HEK293 (cell line): ENCODE results near the gene PDE4D.

Experiments used
- GLI2 ChIP-seq: fragments of 450-650 bp; formaldehyde crosslinking; IDR thresholded peaks from 2 replicates; pipeline ENCODE4; 2017; ENCODE audit warnings: missing biosample characterization, missing genetic modification characterization, low read depth, borderline replicate concordance
- SALL2 ChIP-seq: fragments of 450-650 bp; formaldehyde crosslinking; IDR thresholded peaks from 2 replicates; pipeline ENCODE4 v1.5.0; 2017; ENCODE audit warnings: missing biosample characterization, mild to moderate bottlenecking, missing genetic modification characterization, borderline replicate concordance
- YY2 ChIP-seq: fragments of 450-650 bp; formaldehyde crosslinking; IDR thresholded peaks from 2 replicates; pipeline ENCODE4 v1.5.1; 2016; ENCODE audit warnings: missing biosample characterization, missing genetic modification characterization
- ZFP37 ChIP-seq: fragments of 450-650 bp; formaldehyde crosslinking; IDR thresholded peaks from 2 replicates; pipeline ENCODE4 v1.5.1; 2016; ENCODE audit warnings: missing biosample characterization, missing genetic modification characterization
- ZNF112 ChIP-seq: fragments of 450-650 bp; formaldehyde crosslinking; IDR thresholded peaks from 2 replicates; pipeline ENCODE4 v1.5.0; 2017; ENCODE audit warnings: missing biosample characterization, missing genetic modification characterization
- ZNF184 ChIP-seq: fragments of 450-650 bp; IDR thresholded peaks from 2 replicates; pipeline ENCODE4 v1.5.1; 2018; ENCODE audit warnings: missing biosample characterization, mild to moderate bottlenecking, missing genetic modification characterization
- ZNF433 ChIP-seq: fragments of 450-650 bp; formaldehyde crosslinking; IDR thresholded peaks from 2 replicates; pipeline ENCODE4 v1.5.1; 2016; ENCODE audit warnings: missing biosample characterization, missing genetic modification characterization, low read depth
- ZNF558 ChIP-seq: fragments of 450-650 bp; formaldehyde crosslinking; IDR thresholded peaks from 2 replicates; pipeline ENCODE4 v1.5.1; 2016; ENCODE audit warnings: missing biosample characterization, missing genetic modification characterization
- ZNF621 ChIP-seq: fragments of 450-650 bp; formaldehyde crosslinking; IDR thresholded peaks from 2 replicates; pipeline ENCODE4 v1.5.1; 2017; ENCODE audit warnings: missing biosample characterization, missing genetic modification characterization
- ZNF626 ChIP-seq: fragments of 450-650 bp; sonication (Bioruptor Pico); formaldehyde crosslinking; IDR thresholded peaks from 2 replicates; pipeline ENCODE4 v1.5.1; 2018; ENCODE audit warnings: missing biosample characterization, missing genetic modification characterization, inconsistent platforms
- ZNF629 ChIP-seq: fragments of 450-650 bp; formaldehyde crosslinking; IDR thresholded peaks from 2 replicates; pipeline ENCODE4 v1.5.1; 2017; ENCODE audit warnings: missing biosample characterization, missing genetic modification characterization
- ZNF664 ChIP-seq: fragments of 450-650 bp; formaldehyde crosslinking; IDR thresholded peaks from 2 replicates; pipeline ENCODE4 v1.5.1; 2016; ENCODE audit warnings: missing biosample characterization, missing genetic modification characterization
- ZNF677 ChIP-seq: fragments of 450-650 bp; IDR thresholded peaks from 2 replicates; pipeline ENCODE4 v1.5.0; 2018; ENCODE audit warnings: missing biosample characterization, mild to moderate bottlenecking, missing genetic modification characterization, moderate library complexity
- ZNF701 ChIP-seq: fragments of 450-650 bp; formaldehyde crosslinking; IDR thresholded peaks from 2 replicates; pipeline ENCODE4 v1.5.1; 2016; ENCODE audit warnings: missing biosample characterization, missing genetic modification characterization
- ZNF747 ChIP-seq: fragments of 450-650 bp; formaldehyde crosslinking; IDR thresholded peaks from 2 replicates; pipeline ENCODE4 v1.5.1; 2016; ENCODE audit warnings: missing biosample characterization, missing genetic modification characterization
- TF ChIP-seq, protein P1 (sequence below): IDR thresholded peaks from 2 replicates; pipeline ENCODE4 v1.6.1; 2011; ENCODE audit warnings: mild to moderate bottlenecking, low read depth, low read length, borderline replicate concordance
- TF ChIP-seq, protein P2 (sequence below): fragments of 450-650 bp; formaldehyde crosslinking; IDR thresholded peaks from 2 replicates; pipeline ENCODE4 v1.5.1; 2016; ENCODE audit warnings: missing biosample characterization, missing genetic modification characterization, borderline replicate concordance
- TF ChIP-seq, protein P3 (sequence below): fragments of 450-650 bp; formaldehyde crosslinking; IDR thresholded peaks from 2 replicates; pipeline ENCODE4 v1.5.1; 2017; ENCODE audit warnings: missing biosample characterization, missing genetic modification characterization
- TF ChIP-seq, protein P4 (sequence below): fragments of 450-650 bp; formaldehyde crosslinking; IDR thresholded peaks from 2 replicates; pipeline ENCODE4; 2016; ENCODE audit warnings: missing biosample characterization, missing genetic modification characterization
- TF ChIP-seq, protein P5 (sequence below): fragments of 450-650 bp; formaldehyde crosslinking; IDR thresholded peaks from 2 replicates; pipeline ENCODE4 v1.5.1; 2017; ENCODE audit warnings: missing biosample characterization, missing genetic modification characterization
- TF ChIP-seq, protein P6 (sequence below): fragments of 450-650 bp; formaldehyde crosslinking; IDR thresholded peaks from 2 replicates; pipeline ENCODE4 v1.5.1; 2016; ENCODE audit warnings: missing biosample characterization, missing genetic modification characterization
- TF ChIP-seq, protein P7 (sequence below): fragments of 450-650 bp; formaldehyde crosslinking; IDR thresholded peaks from 2 replicates; pipeline ENCODE4 v1.5.1; 2017; ENCODE audit warnings: missing biosample characterization, mild to moderate bottlenecking, missing genetic modification characterization, moderate library complexity

The PDE4D gene

DNA sequence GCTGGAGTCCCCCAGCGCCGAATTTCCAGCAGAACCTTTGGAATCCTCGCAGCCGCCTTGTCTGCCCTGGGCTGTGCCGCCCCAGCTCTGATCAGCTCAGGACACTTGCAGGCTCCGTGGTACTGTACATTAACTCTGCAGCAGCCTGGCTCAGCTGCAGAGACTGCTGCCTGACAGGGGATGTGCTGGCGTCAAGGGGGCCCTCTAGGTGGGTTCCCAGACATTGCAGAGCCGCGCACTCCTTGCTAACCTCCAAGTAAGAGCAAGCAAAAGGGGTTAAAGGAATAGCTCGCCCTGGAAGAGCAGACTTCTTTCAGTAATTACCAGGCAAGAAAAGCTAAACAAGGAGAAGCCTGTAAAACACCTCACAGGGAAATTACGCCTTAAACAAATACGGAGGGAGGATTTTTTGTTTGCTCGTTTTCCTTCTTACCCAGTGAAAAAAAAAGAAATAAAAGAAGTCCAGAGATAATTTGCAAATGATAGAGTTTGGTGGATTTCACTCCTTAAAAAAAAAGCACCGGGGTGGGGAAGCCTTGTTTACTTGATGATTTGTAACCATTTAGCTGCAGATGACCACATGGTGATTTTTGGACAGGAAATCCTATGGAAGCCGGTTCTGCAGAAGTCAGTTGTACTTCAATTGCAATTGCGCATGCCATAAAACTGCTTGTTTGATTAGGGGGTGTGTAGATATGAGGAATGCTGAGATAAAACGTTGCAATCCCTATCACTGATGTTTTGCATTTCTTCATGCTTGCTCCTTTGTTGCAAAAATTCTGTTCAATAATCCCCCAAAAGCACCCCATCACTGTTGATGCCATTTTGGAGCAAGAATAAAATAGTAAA is 305.8 kb downstream of the PDE4D start (continued):
- TF ChIP-seq, protein P1, sequence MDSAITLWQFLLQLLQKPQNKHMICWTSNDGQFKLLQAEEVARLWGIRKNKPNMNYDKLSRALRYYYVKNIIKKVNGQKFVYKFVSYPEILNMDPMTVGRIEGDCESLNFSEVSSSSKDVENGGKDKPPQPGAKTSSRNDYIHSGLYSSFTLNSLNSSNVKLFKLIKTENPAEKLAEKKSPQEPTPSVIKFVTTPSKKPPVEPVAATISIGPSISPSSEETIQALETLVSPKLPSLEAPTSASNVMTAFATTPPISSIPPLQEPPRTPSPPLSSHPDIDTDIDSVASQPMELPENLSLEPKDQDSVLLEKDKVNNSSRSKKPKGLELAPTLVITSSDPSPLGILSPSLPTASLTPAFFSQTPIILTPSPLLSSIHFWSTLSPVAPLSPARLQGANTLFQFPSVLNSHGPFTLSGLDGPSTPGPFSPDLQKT: no peak
- TF ChIP-seq, protein P2, sequence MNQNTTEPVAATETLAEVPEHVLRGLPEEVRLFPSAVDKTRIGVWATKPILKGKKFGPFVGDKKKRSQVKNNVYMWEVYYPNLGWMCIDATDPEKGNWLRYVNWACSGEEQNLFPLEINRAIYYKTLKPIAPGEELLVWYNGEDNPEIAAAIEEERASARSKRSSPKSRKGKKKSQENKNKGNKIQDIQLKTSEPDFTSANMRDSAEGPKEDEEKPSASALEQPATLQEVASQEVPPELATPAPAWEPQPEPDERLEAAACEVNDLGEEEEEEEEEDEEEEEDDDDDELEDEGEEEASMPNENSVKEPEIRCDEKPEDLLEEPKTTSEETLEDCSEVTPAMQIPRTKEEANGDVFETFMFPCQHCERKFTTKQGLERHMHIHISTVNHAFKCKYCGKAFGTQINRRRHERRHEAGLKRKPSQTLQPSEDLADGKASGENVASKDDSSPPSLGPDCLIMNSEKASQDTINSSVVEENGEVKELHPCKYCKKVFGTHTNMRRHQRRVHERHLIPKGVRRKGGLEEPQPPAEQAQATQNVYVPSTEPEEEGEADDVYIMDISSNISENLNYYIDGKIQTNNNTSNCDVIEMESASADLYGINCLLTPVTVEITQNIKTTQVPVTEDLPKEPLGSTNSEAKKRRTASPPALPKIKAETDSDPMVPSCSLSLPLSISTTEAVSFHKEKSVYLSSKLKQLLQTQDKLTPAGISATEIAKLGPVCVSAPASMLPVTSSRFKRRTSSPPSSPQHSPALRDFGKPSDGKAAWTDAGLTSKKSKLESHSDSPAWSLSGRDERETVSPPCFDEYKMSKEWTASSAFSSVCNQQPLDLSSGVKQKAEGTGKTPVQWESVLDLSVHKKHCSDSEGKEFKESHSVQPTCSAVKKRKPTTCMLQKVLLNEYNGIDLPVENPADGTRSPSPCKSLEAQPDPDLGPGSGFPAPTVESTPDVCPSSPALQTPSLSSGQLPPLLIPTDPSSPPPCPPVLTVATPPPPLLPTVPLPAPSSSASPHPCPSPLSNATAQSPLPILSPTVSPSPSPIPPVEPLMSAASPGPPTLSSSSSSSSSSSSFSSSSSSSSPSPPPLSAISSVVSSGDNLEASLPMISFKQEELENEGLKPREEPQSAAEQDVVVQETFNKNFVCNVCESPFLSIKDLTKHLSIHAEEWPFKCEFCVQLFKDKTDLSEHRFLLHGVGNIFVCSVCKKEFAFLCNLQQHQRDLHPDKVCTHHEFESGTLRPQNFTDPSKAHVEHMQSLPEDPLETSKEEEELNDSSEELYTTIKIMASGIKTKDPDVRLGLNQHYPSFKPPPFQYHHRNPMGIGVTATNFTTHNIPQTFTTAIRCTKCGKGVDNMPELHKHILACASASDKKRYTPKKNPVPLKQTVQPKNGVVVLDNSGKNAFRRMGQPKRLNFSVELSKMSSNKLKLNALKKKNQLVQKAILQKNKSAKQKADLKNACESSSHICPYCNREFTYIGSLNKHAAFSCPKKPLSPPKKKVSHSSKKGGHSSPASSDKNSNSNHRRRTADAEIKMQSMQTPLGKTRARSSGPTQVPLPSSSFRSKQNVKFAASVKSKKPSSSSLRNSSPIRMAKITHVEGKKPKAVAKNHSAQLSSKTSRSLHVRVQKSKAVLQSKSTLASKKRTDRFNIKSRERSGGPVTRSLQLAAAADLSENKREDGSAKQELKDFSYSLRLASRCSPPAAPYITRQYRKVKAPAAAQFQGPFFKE (tag by site-specific recombination): no peak
- peak; percentile 20; the same call in 1 of the 2 replicates for TF ChIP-seq ZNF629
- TF ChIP-seq GLI2: no peak
- TF ChIP-seq ZNF558 (tag by site-specific recombination): no peak
- 0 out of 2 replicates have a peak, but pooled peaks have one; percentile 57 for TF ChIP-seq ZFP37 (tag by site-specific recombination)
- TF ChIP-seq, protein P3, sequence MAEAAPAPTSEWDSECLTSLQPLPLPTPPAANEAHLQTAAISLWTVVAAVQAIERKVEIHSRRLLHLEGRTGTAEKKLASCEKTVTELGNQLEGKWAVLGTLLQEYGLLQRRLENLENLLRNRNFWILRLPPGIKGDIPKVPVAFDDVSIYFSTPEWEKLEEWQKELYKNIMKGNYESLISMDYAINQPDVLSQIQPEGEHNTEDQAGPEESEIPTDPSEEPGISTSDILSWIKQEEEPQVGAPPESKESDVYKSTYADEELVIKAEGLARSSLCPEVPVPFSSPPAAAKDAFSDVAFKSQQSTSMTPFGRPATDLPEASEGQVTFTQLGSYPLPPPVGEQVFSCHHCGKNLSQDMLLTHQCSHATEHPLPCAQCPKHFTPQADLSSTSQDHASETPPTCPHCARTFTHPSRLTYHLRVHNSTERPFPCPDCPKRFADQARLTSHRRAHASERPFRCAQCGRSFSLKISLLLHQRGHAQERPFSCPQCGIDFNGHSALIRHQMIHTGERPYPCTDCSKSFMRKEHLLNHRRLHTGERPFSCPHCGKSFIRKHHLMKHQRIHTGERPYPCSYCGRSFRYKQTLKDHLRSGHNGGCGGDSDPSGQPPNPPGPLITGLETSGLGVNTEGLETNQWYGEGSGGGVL (tag by site-specific recombination): no peak
- no peak for TF ChIP-seq ZNF184 (tag by site-specific recombination)
- no peak for TF ChIP-seq ZNF626 (tag by site-specific recombination)
- TF ChIP-seq ZNF433: no peak
- no peak for TF ChIP-seq ZNF701 (tag by site-specific recombination)
- no peak for TF ChIP-seq ZNF677 (tag by site-specific recombination)
- TF ChIP-seq ZNF621 (tag by site-specific recombination): no peak
- TF ChIP-seq SALL2 (tag by site-specific recombination): no peak
- TF ChIP-seq, protein P4, sequence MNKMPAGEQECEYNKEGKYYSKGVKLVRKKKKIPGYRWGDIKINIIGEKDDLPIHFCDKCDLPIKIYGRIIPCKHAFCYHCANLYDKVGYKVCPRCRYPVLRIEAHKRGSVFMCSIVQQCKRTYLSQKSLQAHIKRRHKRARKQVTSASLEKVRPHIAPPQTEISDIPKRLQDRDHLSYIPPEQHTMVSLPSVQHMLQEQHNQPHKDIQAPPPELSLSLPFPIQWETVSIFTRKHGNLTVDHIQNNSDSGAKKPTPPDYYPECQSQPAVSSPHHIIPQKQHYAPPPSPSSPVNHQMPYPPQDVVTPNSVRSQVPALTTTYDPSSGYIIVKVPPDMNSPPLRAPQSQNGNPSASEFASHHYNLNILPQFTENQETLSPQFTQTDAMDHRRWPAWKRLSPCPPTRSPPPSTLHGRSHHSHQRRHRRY: no peak
- TF ChIP-seq, protein P5, sequence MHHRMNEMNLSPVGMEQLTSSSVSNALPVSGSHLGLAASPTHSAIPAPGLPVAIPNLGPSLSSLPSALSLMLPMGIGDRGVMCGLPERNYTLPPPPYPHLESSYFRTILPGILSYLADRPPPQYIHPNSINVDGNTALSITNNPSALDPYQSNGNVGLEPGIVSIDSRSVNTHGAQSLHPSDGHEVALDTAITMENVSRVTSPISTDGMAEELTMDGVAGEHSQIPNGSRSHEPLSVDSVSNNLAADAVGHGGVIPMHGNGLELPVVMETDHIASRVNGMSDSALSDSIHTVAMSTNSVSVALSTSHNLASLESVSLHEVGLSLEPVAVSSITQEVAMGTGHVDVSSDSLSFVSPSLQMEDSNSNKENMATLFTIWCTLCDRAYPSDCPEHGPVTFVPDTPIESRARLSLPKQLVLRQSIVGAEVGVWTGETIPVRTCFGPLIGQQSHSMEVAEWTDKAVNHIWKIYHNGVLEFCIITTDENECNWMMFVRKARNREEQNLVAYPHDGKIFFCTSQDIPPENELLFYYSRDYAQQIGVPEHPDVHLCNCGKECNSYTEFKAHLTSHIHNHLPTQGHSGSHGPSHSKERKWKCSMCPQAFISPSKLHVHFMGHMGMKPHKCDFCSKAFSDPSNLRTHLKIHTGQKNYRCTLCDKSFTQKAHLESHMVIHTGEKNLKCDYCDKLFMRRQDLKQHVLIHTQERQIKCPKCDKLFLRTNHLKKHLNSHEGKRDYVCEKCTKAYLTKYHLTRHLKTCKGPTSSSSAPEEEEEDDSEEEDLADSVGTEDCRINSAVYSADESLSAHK (tag by site-specific recombination): no peak
- TF ChIP-seq ZNF664: no peak
- TF ChIP-seq, protein P6, sequence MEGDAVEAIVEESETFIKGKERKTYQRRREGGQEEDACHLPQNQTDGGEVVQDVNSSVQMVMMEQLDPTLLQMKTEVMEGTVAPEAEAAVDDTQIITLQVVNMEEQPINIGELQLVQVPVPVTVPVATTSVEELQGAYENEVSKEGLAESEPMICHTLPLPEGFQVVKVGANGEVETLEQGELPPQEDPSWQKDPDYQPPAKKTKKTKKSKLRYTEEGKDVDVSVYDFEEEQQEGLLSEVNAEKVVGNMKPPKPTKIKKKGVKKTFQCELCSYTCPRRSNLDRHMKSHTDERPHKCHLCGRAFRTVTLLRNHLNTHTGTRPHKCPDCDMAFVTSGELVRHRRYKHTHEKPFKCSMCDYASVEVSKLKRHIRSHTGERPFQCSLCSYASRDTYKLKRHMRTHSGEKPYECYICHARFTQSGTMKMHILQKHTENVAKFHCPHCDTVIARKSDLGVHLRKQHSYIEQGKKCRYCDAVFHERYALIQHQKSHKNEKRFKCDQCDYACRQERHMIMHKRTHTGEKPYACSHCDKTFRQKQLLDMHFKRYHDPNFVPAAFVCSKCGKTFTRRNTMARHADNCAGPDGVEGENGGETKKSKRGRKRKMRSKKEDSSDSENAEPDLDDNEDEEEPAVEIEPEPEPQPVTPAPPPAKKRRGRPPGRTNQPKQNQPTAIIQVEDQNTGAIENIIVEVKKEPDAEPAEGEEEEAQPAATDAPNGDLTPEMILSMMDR (tag by site-specific recombination): peak; percentile 58
- TF ChIP-seq ZNF112: no peak
- TF ChIP-seq YY2 (tag by site-specific recombination): no peak
- TF ChIP-seq, protein P7, sequence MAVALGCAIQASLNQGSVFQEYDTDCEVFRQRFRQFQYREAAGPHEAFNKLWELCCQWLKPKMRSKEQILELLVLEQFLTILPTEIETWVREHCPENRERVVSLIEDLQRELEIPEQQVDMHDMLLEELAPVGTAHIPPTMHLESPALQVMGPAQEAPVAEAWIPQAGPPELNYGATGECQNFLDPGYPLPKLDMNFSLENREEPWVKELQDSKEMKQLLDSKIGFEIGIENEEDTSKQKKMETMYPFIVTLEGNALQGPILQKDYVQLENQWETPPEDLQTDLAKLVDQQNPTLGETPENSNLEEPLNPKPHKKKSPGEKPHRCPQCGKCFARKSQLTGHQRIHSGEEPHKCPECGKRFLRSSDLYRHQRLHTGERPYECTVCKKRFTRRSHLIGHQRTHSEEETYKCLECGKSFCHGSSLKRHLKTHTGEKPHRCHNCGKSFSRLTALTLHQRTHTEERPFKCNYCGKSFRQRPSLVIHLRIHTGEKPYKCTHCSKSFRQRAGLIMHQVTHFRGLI (tag by site-specific recombination): no peak
- no peak for TF ChIP-seq ZNF747 (tag by site-specific recombination)
